ENCODE results near the gene ABCG2.

The ABCG2 gene

GRCh38 chr4:88144048-88144447 lies 14.4 kb downstream of the ABCG2 start:
- no peak for TF ChIP-seq CTCF (IDR thresholded peaks at IDR 0.05; ENCODE audit: insufficient read depth, low read length, missing control alignments)
- no peak for DNase-seq (ENCODE audit: low read depth, low spot score)
- H3K4me3 ChIP-seq (ENCODE audit: low read depth, low read length) = no peak overlapping the region
- ChIA-PET POLR2A (no interaction called here), CTCF (no interaction called here)

GRCh38 chr4:88143504-88143903 lies 14.9 kb downstream of the ABCG2 start:
- H3K4me3 ChIP-seq (ENCODE audit: low read depth, low read length) = no peak overlapping the region
- no peak for TF ChIP-seq CTCF (IDR thresholded peaks at IDR 0.05; ENCODE audit: insufficient read depth, low read length, missing control alignments)
- CTCF ChIA-PET = no interaction called here
- no peak for DNase-seq (ENCODE audit: low read depth, low spot score)
- POLR2A ChIA-PET = no interaction called here

- POLR2A ChIA-PET = no interaction called here
- DNase-seq (ENCODE audit: low read depth, low spot score) = peak; percentile 77
- H3K4me3 ChIP-seq (ENCODE audit: low read depth, low read length) = no peak overlapping the region
- CTCF ChIA-PET = no interaction called here
- no peak for TF ChIP-seq CTCF (IDR thresholded peaks at IDR 0.05; ENCODE audit: insufficient read depth, low read length, missing control alignments)
These were observed 19.9 kb downstream of the ABCG2 start for GRCh38 chr4:88138561-88138960.

- POLR2A ChIA-PET = no interaction called here
- CTCF ChIA-PET = no interaction called here
- H3K4me3 ChIP-seq (ENCODE audit: low read depth, low read length) = no peak overlapping the region
- TF ChIP-seq CTCF (IDR thresholded peaks at IDR 0.05; ENCODE audit: insufficient read depth, low read length, missing control alignments) = no peak
- DNase-seq (ENCODE audit: low read depth, low spot score) = no peak
These were observed 21.3 kb downstream of the ABCG2 start for GRCh38 chr4:88137112-88137511.

- ChIA-PET CTCF (no interaction called here), POLR2A (no interaction called here)
- no peak for DNase-seq (ENCODE audit: low read depth, low spot score)
- H3K4me3 ChIP-seq (ENCODE audit: low read depth, low read length) = no peak overlapping the region
- no peak for TF ChIP-seq CTCF (IDR thresholded peaks at IDR 0.05; ENCODE audit: insufficient read depth, low read length, missing control alignments)
These were observed 22.2 kb downstream of the ABCG2 start for GRCh38 chr4:88136249-88136648.

- CTCF ChIA-PET = no interaction called here
- DNase-seq (ENCODE audit: low read depth, low spot score) = no peak
These were observed 23.1 kb downstream of the ABCG2 start for GRCh38 chr4:88135356-88135663.

More at GRCh38 chr4:88135356-88135663, 23.1 kb downstream of the ABCG2 start:
- POLR2A ChIA-PET = interaction anchor here (0.6 kb wide), 1 partner anchor 120 kb away, joined by 3 read pairs; no protein-coding TSS in a partner anchor
- H3K4me3 ChIP-seq (ENCODE audit: low read depth, low read length) = no peak overlapping the region
- no peak for TF ChIP-seq CTCF (IDR thresholded peaks at IDR 0.05; ENCODE audit: insufficient read depth, low read length, missing control alignments)
